22Rv1 (cell line): ENCODE data around the gene KRTAP10-10.

Experiments used
- CTCF ChIP-seq: fragments of 450-650 bp; IDR thresholded peaks from 2 replicates; pipeline ENCODE4 v1.5.1; 2017; ENCODE audit warnings: mild to moderate bottlenecking
- ZFX ChIP-seq: fragments of 450-650 bp; IDR thresholded peaks from 2 replicates; pipeline ENCODE4 v1.6.1; 2017; ENCODE audit warnings: antibody characterized with exemption, borderline replicate concordance

- TF ChIP-seq CTCF: no peak
- TF ChIP-seq ZFX: no peak
Measured at GRCh38 chr21:44603109-44603875, 33.9 kb upstream of the KRTAP10-10 start.
